Fibroblast of lung (primary cell): ENCODE results near the gene TRPT1.

Experiments used
- EZH2 ChIP-seq: IDR thresholded peaks from 2 replicates; pipeline ENCODE4 v1.5.1; 2012; ENCODE audit warnings: low read length, control low read depth, mild to moderate bottlenecking; ENCODE audit errors: missing control alignments
- TF ChIP-seq, protein P1 (sequence below), 2 donors: IDR thresholded peaks in 1 of 2; conservative IDR thresholded peaks in 1 of 2; 1 replicate in 1 of 2; 2 replicates in 1 of 2; pipeline ENCODE4 v1.5.1; 2011 to 2012; ENCODE audit warnings: low read length in 2 of 2, control low read depth in 1 of 2, inconsistent platforms in 1 of 2, low read depth in 1 of 2, mild to moderate bottlenecking in 1 of 2

DNA sequence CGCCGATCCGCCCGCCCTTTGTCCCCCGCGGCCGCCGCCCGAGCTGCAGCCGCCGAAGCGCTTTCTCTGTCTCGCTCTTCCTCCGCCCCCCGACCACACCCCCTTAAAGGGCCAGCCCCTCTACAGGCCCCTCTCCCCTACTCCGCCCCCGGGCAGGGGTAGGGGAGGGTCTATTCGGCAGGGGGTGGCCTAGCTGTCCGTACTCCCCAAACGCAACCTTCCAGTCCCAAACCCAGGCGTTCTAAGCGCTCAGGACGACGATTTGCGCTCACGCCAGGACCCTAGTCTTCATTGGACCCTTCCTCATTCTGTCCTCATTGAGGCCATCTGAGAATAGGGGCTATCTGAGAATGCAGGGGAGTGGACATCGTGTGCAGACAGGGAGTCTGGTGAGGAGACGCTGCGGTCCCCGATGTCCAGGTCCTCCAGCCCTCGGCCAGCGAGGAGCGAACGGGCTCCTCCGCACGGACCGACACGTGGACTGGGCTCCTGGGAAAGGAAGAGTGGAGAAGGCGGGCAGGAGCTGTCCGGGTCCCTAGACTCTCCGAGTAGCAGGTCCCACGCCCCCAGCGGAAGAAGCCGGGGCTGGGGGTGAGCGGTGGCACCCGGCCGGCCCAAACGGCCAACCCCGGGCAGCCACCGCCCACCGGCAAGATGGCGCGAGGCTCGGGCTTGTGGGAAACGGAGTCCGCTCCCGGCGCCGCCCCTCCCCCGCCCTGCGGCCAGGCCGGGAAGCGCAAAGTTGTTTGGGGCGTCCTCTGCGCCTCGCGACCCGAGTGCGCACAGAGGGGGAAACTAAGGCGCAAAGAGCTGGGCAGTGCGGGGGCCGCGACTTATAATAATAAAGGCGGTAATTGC, 21.1 kb upstream of the TRPT1 start, which contains the start of gene PPP1R14B:
- TF ChIP-seq EZH2, result no peak
- TF ChIP-seq, protein P1, sequence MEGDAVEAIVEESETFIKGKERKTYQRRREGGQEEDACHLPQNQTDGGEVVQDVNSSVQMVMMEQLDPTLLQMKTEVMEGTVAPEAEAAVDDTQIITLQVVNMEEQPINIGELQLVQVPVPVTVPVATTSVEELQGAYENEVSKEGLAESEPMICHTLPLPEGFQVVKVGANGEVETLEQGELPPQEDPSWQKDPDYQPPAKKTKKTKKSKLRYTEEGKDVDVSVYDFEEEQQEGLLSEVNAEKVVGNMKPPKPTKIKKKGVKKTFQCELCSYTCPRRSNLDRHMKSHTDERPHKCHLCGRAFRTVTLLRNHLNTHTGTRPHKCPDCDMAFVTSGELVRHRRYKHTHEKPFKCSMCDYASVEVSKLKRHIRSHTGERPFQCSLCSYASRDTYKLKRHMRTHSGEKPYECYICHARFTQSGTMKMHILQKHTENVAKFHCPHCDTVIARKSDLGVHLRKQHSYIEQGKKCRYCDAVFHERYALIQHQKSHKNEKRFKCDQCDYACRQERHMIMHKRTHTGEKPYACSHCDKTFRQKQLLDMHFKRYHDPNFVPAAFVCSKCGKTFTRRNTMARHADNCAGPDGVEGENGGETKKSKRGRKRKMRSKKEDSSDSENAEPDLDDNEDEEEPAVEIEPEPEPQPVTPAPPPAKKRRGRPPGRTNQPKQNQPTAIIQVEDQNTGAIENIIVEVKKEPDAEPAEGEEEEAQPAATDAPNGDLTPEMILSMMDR (conservative IDR thresholded peaks at IDR 0.05 in 1 of 2, IDR thresholded peaks at IDR 0.05 in 1 of 2; ENCODE audit: low read depth in 1 of 2, low read length in 2 of 2), result no peak
